Measurements from ENCODE around the gene IGHMBP2.

DNA sequence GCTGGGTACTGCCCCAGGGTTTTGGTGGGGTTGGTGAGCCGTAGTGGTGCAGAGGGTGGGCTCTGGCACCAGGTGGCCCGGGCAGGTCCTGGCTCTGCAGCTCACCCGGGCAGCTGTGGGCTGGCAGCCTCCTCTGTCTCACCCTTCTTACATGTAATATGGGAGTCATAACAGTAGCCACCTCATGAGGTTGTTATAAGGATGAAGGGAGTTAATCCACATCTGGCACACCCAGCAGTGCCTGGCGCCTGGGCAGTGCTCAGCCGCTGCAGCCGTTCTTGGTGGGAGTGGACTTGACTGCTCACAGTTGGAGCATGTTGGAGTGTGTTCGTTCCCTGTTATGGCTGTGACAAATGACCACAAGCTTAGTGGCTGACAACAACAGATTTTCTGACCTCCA lies 28.7 kb downstream of the IGHMBP2 start:
- TF ChIP-seq EZH2phosphoT487 (IDR thresholded peaks at IDR 0.05; ENCODE audit: insufficient read depth, low read depth) (no peak), EZH2 (IDR thresholded peaks at IDR 0.05; ENCODE audit: insufficient read depth, poor library complexity, severe bottlenecking) (no peak)

Measured in GM23248 (cell line).